Skeletal muscle satellite cell (primary cell): ENCODE results near the gene PLCG1.
A peak's percentile ranks its signal among the peaks of the same experiment; 100 is the strongest.

ENCODE experiments used
- H3K27me3 ChIP-seq: 2 replicates; pipeline ENCODE4 v1.7.0; 2013; ENCODE audit warnings: low read length; ENCODE audit not compliant: control insufficient read depth, insufficient read depth
- H3K36me3 ChIP-seq: 2 replicates; pipeline ENCODE4 v1.7.0; 2013; ENCODE audit warnings: mild to moderate bottlenecking, control low read depth, low read length; ENCODE audit not compliant: insufficient read depth
- H3K4me1 ChIP-seq: 2 replicates; pipeline ENCODE4 v1.7.0; 2013; ENCODE audit warnings: low read length; ENCODE audit not compliant: control insufficient read depth, insufficient read depth
- H3K4me2 ChIP-seq: 2 replicates; pipeline ENCODE4 v1.7.0; 2013; ENCODE audit warnings: mild to moderate bottlenecking, low read length
- H3K4me3 ChIP-seq: 2 replicates; pipeline ENCODE4 v1.7.0; 2013; ENCODE audit warnings: low read length
- H3K9ac ChIP-seq: 2 replicates; pipeline ENCODE4 v1.7.0; 2013; ENCODE audit warnings: mild to moderate bottlenecking, low read depth, low read length, moderate library complexity
- H3K9me3 ChIP-seq: replicated peaks from 2 replicates; pipeline ENCODE4 v1.7.0; 2013; ENCODE audit warnings: mild to moderate bottlenecking, control low read depth, low read length

The PLCG1 gene

GRCh38 chr20:41178495-41178894 lies 41.2 kb downstream of the PLCG1 start:
- H3K9ac ChIP-seq: peak overlapping the region; percentile 79
- peaks cover 54% of the 10 kb centered on the region for H3K4me1 ChIP-seq
- H3K27me3 ChIP-seq: no peaks in the 10 kb centered on the region
- no peak overlapping the region for H3K4me3 ChIP-seq
- H3K9me3 ChIP-seq: no peaks in the 10 kb centered on the region
- peaks cover 68% of the 10 kb centered on the region for H3K36me3 ChIP-seq
- H3K4me2 ChIP-seq: peak overlapping the region; percentile 56

- H3K4me2 ChIP-seq: peak overlapping the region; percentile 56
Observed at GRCh38 chr20:41178904-41179432, 41.6 kb downstream of the PLCG1 start.

GRCh38 chr20:41179961-41180360 lies 42.6 kb downstream of the PLCG1 start:
- Histone ChIP-seq H3K4me1 (peaks cover 48% of the 10 kb centered on the region), H3K36me3 (peaks cover 68% of the 10 kb centered on the region), H3K9ac (no peak overlapping the region), H3K27me3 (no peaks in the 10 kb centered on the region), H3K4me2 (no peak overlapping the region), H3K4me3 (no peak overlapping the region), H3K9me3 (no peaks in the 10 kb centered on the region)

More at GRCh38 chr20:41178904-41179432, 41.6 kb downstream of the PLCG1 start:
- H3K4me1 ChIP-seq: peaks cover 52% of the 10 kb centered on the region
- H3K36me3 ChIP-seq: peaks cover 68% of the 10 kb centered on the region
- H3K9ac ChIP-seq: peak overlapping the region; percentile 79
- no peak overlapping the region for H3K4me3 ChIP-seq
- no peaks in the 10 kb centered on the region for H3K27me3 ChIP-seq
- H3K9me3 ChIP-seq: no peaks in the 10 kb centered on the region

DNA sequence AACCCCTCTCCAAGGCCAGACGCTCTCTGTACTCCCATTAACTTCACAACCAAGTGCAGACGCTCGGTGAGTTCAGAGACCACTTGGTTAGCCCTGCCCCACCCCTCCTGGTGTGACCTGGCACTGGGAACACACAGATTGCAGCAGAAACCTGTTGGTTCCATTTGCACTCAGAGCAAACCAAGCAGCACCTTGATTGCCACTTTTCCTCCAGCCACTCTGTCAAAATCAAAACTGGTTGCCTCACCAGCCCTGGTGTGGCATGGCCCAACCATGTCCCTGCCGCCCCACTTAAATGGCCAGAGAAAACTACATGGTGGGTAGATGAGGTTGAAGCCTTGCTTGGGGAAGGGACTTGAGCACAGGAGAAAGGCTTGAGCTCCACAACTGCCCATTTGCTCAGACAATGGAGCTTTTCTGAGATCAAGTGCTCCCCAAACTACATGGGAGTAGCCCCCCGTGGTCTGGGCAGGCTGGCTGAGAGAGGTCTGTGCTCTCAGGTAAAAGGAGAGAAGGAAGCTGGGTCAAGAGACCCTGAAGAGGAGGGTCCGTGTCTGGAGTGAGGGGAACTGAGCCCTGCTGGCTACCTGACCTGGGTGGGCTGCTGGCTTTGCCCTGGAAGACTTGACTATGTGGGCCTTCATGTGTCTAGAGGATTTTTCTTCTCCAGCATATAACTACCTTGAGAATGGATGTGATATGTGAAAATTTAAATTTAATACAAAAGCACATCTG lies 43.4 kb downstream of the PLCG1 start:
- Histone ChIP-seq H3K9ac (no peak overlapping the region), H3K27me3 (no peaks in the 10 kb centered on the region), H3K4me3 (no peak overlapping the region), H3K9me3 (no peaks in the 10 kb centered on the region), H3K36me3 (peaks cover 63% of the 10 kb centered on the region), H3K4me2 (no peak overlapping the region), H3K4me1 (peaks cover 48% of the 10 kb centered on the region)

DNA sequence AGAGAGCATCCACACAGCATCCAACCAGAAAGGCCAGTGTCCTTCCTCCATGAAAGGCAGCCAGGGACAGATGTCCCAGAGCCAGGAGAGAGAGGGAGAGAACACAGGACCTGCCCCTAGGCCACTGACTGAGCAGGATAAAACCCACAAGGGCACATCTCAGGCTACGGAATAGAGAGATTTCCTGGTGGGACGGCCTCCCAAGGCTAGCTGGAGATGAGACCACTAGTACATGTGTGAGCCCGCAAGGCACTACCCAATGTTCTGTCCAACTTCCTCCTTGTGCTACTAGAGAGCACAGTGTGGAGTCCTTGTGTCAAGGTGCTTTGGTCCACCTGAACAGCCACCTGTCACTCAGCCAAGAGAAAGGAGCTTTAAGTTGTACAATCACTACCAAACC lies 44.2 kb downstream of the PLCG1 start:
- no peaks in the 10 kb centered on the region for H3K27me3 ChIP-seq
- no peak overlapping the region for H3K9ac ChIP-seq
- no peak overlapping the region for H3K4me3 ChIP-seq
- H3K36me3 ChIP-seq: peaks cover 56% of the 10 kb centered on the region
- peaks cover 40% of the 10 kb centered on the region for H3K4me1 ChIP-seq
- H3K9me3 ChIP-seq: no peaks in the 10 kb centered on the region
- H3K4me2 ChIP-seq: no peak overlapping the region

DNA sequence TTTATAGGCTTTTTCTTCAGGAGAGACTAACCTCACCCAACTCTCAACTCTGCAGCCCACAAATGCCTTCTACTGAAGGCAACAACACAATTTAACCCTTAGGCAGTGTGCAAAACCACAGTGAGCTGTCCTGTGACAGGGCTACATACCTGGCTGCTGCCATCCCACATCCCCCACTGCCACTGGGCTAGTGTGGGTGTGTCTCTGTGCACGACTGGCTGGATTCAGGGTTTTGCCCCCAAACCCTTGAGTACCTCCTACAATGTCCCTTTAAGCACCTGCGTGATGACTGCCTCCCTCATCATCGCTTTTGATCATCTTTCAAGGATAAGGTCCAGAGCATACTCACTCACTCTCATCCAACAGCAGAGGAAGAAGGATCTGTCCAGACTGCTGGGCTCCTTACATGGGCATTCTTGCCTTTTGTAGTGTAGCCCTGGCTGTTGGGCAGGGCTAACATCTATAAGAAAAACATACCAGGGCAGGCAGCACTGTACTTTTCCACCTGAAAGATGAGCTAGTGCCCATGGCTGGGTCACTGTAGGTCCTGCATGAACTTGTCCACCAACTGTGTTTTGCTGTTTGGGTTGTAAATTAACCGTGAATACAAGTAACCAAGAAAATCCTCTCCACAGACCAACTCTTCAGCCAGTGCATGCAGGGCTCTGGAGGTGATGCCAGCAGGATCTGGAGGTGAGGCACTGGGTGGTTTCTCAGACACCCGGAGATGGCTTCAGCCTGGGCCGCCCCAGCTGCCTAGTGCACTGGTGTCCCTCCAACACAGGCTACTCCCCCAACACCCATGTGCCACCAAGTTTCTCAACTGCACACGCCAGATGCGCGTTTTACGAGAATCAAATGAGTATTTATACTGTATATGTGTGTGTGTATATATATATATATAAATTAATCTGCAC lies 45.2 kb downstream of the PLCG1 start:
- Histone ChIP-seq H3K4me1 (peaks cover 30% of the 10 kb centered on the region), H3K9me3 (no peaks in the 10 kb centered on the region)

GRCh38 chr20:41183391-41183790 lies 46.0 kb downstream of the PLCG1 start:
- Histone ChIP-seq H3K9ac (no peak overlapping the region), H3K36me3 (peaks cover 46% of the 10 kb centered on the region), H3K4me3 (no peak overlapping the region), H3K27me3 (no peaks in the 10 kb centered on the region), H3K4me1 (peaks cover 22% of the 10 kb centered on the region), H3K4me2 (no peak overlapping the region), H3K9me3 (no peaks in the 10 kb centered on the region)

More for the DNA sequence above, 45.2 kb downstream of the PLCG1 start:
- Histone ChIP-seq H3K9ac (no peak overlapping the region), H3K4me2 (no peak overlapping the region), H3K4me3 (no peak overlapping the region), H3K36me3 (peaks cover 47% of the 10 kb centered on the region), H3K27me3 (no peaks in the 10 kb centered on the region)

GRCh38 chr20:41183831-41184230 lies 46.5 kb downstream of the PLCG1 start:
- Histone ChIP-seq H3K4me2 (no peak overlapping the region), H3K36me3 (peaks cover 41% of the 10 kb centered on the region), H3K4me3 (no peak overlapping the region), H3K9me3 (no peaks in the 10 kb centered on the region), H3K9ac (no peak overlapping the region), H3K4me1 (peaks cover 18% of the 10 kb centered on the region), H3K27me3 (no peaks in the 10 kb centered on the region)

GRCh38 chr20:41185013-41185757 lies 47.8 kb downstream of the PLCG1 start:
- H3K9ac ChIP-seq: no peak overlapping the region
- H3K4me2 ChIP-seq: no peak overlapping the region
- H3K27me3 ChIP-seq: no peaks in the 10 kb centered on the region
- H3K4me3 ChIP-seq: no peak overlapping the region
- peaks cover 12% of the 10 kb centered on the region for H3K4me1 ChIP-seq
- no peaks in the 10 kb centered on the region for H3K9me3 ChIP-seq
- peaks cover 41% of the 10 kb centered on the region for H3K36me3 ChIP-seq

GRCh38 chr20:41187668-41188067 lies 50.3 kb downstream of the PLCG1 start:
- no peak overlapping the region for H3K4me2 ChIP-seq
- H3K9me3 ChIP-seq: no peaks in the 10 kb centered on the region
- H3K4me1 ChIP-seq: peaks cover 12% of the 10 kb centered on the region
- H3K9ac ChIP-seq: no peak overlapping the region
- H3K36me3 ChIP-seq: peaks cover 36% of the 10 kb centered on the region
- H3K27me3 ChIP-seq: no peaks in the 10 kb centered on the region
- H3K4me3 ChIP-seq: no peak overlapping the region
